CD4-positive, alpha-beta memory T cell (primary cell): ENCODE data around the gene SP9. TPM values are rescaled to one million over a fixed set of nuclear protein-coding genes. Genes with fewer than 3 reads are reported as not detected.
"Not testable (repeated sequence)": the region's sequence is repeated elsewhere in the genome, so short reads cannot be mapped to it uniquely, and the experiment has no call there.

Source experiments
- CTCF ChIA-PET: fragments of 350-600 bp; sonication (Branson Sonifier 250); formaldehyde crosslinking; loops from one replicate; lab custom pipeline; 2021; ENCODE audit warnings: inconsistent platforms; ENCODE audit not compliant: partially characterized antibody; lab: Charles Lee
- POLR2A ChIA-PET: fragments of 350-600 bp; sonication (Branson Sonifier 250); formaldehyde crosslinking; loops from one replicate; lab custom pipeline; 2021; ENCODE audit not compliant: partially characterized antibody; lab: Charles Lee
- DNase-seq, 5 donors: peaks; one replicate each; pipeline versions ENCODE4 v3.0.0 to v3.0.0-alpha.2; 2020 to 2022; ENCODE audit warnings: mixed read lengths in 1 of 5
- H3K27ac ChIP-seq: one replicate; pipeline ENCODE4 v1.7.0; 2013; ENCODE audit warnings: low read depth, low read length
- H3K27me3 ChIP-seq: 2 replicates; pipeline ENCODE4 v1.7.0; 2013; ENCODE audit warnings: mild to moderate bottlenecking, low read length, moderate library complexity; ENCODE audit not compliant: insufficient read depth
- H3K36me3 ChIP-seq: 2 replicates; pipeline ENCODE4 v1.7.0; 2013; ENCODE audit warnings: mild to moderate bottlenecking, low read length, moderate library complexity; ENCODE audit not compliant: insufficient read depth
- H3K4me1 ChIP-seq: 2 replicates; pipeline ENCODE4 v1.7.0; 2013; ENCODE audit warnings: mild to moderate bottlenecking, low read length, moderate library complexity; ENCODE audit not compliant: insufficient read depth
- H3K4me3 ChIP-seq, 2 donors: one replicate each; pipeline ENCODE4 v1.7.0; 2013; ENCODE audit warnings: low read length in 2 of 2, mild to moderate bottlenecking in 1 of 2
- H3K9me3 ChIP-seq, 2 donors: one replicate each; pipeline ENCODE4 v1.7.0; 2013; ENCODE audit warnings: low read length in 2 of 2, control low read depth in 1 of 2; ENCODE audit not compliant: control insufficient read depth in 1 of 2
- H3K27ac Mint-ChIP-seq, 7 donors: one replicate each; pipeline ENCODE4 v1.8.0; 2020 to 2021; ENCODE audit warnings: mixed read lengths in 7 of 7, mild to moderate bottlenecking in 6 of 7, inconsistent platforms in 3 of 7, moderate library complexity in 3 of 7
- H3K27me3 Mint-ChIP-seq, 2 donors: one replicate each; pipeline ENCODE4 v1.8.0; 2020 to 2021; ENCODE audit warnings: mixed read lengths in 2 of 2
- H3K36me3 Mint-ChIP-seq, 2 donors: one replicate each; pipeline ENCODE4 v1.8.0; 2020 to 2021; ENCODE audit warnings: mixed read lengths in 2 of 2, inconsistent platforms in 1 of 2, mild to moderate bottlenecking in 1 of 2
- H3K4me1 Mint-ChIP-seq, 4 donors: one replicate each; pipeline ENCODE4 v1.8.0; 2020 to 2021; ENCODE audit warnings: mixed read lengths in 4 of 4, mild to moderate bottlenecking in 1 of 4
- H3K4me3 Mint-ChIP-seq, 8 donors: one replicate each; pipeline ENCODE4 v1.8.0; 2020 to 2021; ENCODE audit warnings: mixed read lengths in 8 of 8, mild to moderate bottlenecking in 7 of 8, moderate library complexity in 6 of 8, inconsistent platforms in 3 of 8
- H3K9me3 Mint-ChIP-seq, 8 donors: one replicate each; pipeline ENCODE4 v1.8.0; 2020 to 2021; ENCODE audit warnings: mixed read lengths in 8 of 8, mild to moderate bottlenecking in 5 of 8, inconsistent platforms in 3 of 8, moderate library complexity in 1 of 8
- intact Hi-C: fragments of 100-400 bp; cut with micrococcal nuclease; formaldehyde crosslinking; loops from one replicate; pipeline ENCODE4 v1.15.1; 2023
- polyA plus RNA-seq, 2 donors: library from polyadenylated mRNA; unstranded; fragments of 300-500 nt; fragmentation: Illumina TruSeq; gene quantifications; one replicate each; pipeline ENCODE4 v1.2.3, GENCODE V29; 2021
- total RNA-seq, 2 experiments: library from RNA; stranded (reverse); gene quantifications; one replicate each; pipeline ENCODE4 v1.2.3, GENCODE V29; 2021

The SP9 gene
- total and polyA plus RNA-seq, 4 experiments from 2014 or later: not detected

DNA sequence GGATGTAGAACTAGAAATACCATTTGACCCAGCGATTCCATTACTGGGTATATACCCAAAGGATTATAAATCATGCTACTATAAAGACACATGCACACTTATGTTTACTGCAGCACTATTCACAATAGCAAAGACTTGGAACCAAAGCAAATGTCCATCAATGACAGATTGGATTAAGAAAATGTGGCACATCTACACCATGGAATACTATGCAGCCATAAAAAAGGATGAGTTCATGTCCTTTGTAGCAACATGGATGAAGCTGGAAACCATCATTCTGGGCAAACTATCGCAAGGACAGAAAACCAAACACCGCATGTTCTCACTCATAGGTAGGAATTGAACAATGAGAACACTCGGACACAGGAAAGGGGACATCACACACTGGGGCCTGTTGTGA, 24.9 kb downstream of the SP9 start:
- H3K27ac Mint-ChIP-seq, intact Hi-C loops, H3K27ac ChIP-seq, H3K27me3 Mint-ChIP-seq, H3K36me3 ChIP-seq, H3K4me1 Mint-ChIP-seq, POLR2A ChIA-PET, CTCF ChIA-PET, H3K4me3 Mint-ChIP-seq, H3K9me3 ChIP-seq, H3K9me3 Mint-ChIP-seq, H3K4me1 ChIP-seq, H3K4me3 ChIP-seq, H3K27me3 ChIP-seq, DNase-seq: not testable (repeated sequence)
- H3K36me3 Mint-ChIP-seq: peaks cover 52 to 53% of the 10 kb centered on the region in 2 donors

DNA sequence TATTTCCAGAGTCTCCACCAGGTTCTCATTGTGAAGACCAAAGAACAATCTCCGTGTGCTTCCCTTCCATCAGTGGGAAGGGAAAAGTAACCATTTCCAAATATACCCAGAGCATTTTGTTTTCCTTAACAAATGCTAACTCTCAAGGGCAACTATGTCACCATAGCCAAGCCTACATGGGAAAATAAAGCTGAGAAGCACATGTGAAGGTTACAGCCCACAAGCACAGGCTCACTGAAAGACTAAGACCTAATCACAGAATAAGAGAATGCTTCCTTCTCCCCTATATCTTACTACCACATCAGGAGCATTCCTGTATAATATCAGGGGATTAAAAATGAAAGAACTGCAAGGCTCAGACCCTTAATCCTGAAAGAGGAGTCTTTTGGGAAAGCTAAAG, 28.2 kb downstream of the SP9 start:
- Histone ChIP-seq H3K4me3 (no peak overlapping the region), H3K27ac (no peak overlapping the region), H3K36me3 (peaks cover 3% of the 10 kb centered on the region), H3K9me3 (no peaks in the 10 kb centered on the region), H3K27me3 (no peaks in the 10 kb centered on the region), H3K4me1 (no peaks in the 10 kb centered on the region)
- ChIA-PET CTCF (no interaction called here), POLR2A (no interaction called here)
- no peak for DNase-seq
- Mint-ChIP-seq H3K27ac (no peak overlapping the region), H3K9me3 (peaks cover 2 to 14% (median 6%) of the 10 kb centered on the region in 8 donors), H3K36me3 (peaks cover 72 to 79% of the 10 kb centered on the region in 2 donors), H3K4me3 (no peak overlapping the region), H3K27me3 (no peaks in the 10 kb centered on the region), H3K4me1 (peaks cover 0 to 7% (median 2%) of the 10 kb centered on the region in 4 donors)
- intact Hi-C loops: no loop called here

DNA sequence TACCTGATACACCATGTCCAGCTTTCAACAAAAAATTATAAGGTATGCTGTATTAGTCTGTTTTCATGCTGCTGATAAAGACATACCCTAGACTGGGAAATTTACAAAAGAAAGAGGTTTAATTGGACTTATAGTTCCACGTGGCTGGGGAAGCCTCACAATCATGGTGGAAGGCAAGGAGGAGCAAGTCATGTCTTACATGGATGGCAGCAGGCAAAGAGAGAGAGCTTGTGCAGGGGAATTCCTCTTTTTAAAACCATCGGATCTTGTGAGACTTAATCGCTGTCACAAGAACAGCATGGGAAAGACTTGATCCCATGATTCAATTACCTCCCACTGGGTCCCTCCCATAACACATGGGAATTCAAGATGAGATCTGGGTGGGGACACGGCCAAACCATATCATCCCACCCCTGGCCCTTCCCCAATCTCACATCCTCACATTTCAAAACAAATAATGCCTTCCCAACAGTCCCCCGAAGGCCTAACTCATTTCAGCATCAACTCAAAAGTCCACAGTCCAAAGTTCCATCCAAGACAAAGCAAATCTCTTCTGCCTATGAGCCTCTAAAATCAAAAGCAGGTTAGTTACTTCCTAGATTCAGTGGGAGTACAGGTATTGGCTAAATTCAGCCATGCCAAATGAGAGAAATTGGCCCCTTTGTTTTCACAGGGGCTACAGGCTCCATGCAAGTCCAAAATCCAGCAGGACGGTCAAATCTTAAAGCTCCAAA, 28.9 kb downstream of the SP9 start:
- H3K27ac ChIP-seq, DNase-seq, H3K4me1 Mint-ChIP-seq, H3K9me3 ChIP-seq, intact Hi-C loops, H3K36me3 ChIP-seq, CTCF ChIA-PET, H3K4me3 Mint-ChIP-seq, H3K27me3 Mint-ChIP-seq, POLR2A ChIA-PET, H3K27ac Mint-ChIP-seq, H3K4me3 ChIP-seq, H3K27me3 ChIP-seq, H3K4me1 ChIP-seq: not testable (repeated sequence)
- peaks cover 79 to 86% of the 10 kb centered on the region in 2 donors for H3K36me3 Mint-ChIP-seq
- peaks cover 3 to 14% (median 6%) of the 10 kb centered on the region in 8 donors for H3K9me3 Mint-ChIP-seq

DNA sequence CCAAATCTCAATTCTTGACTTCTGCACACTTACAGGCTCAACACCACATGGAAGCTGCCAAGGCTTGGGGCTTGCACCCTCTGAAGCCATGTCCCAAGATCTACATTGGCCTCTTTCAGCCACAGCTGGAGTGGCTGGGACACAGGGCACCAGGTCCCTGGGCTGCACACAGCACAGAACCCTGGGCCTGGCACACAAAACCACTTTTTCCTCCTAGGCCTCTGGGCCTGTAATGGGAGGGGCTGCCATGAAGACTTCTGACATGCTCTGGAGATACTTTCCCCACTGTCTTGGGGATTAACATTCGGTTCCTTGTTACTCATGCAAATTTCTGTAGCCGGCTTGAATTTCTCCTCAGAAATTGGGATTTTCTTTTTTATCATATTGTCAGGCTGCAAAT, 29.9 kb downstream of the SP9 start:
- no peak overlapping the region for H3K4me3 ChIP-seq
- no peaks in the 10 kb centered on the region for H3K9me3 ChIP-seq
- Mint-ChIP-seq H3K36me3 (peaks cover 81 to 87% of the 10 kb centered on the region in 2 donors), H3K4me3 (no peak overlapping the region), H3K27me3 (no peaks in the 10 kb centered on the region), H3K9me3 (peaks cover 3 to 14% (median 6%) of the 10 kb centered on the region in 8 donors), H3K4me1 (peaks cover 0 to 7% (median 3%) of the 10 kb centered on the region in 4 donors), H3K27ac (no peak overlapping the region)
- no peak for DNase-seq
- ChIA-PET CTCF (no interaction called here), POLR2A (no interaction called here)
- H3K27me3 ChIP-seq: no peaks in the 10 kb centered on the region
- H3K4me1 ChIP-seq: no peaks in the 10 kb centered on the region
- H3K27ac ChIP-seq: no peak overlapping the region
- peaks cover 11% of the 10 kb centered on the region for H3K36me3 ChIP-seq
- intact Hi-C loops: no loop called here

DNA sequence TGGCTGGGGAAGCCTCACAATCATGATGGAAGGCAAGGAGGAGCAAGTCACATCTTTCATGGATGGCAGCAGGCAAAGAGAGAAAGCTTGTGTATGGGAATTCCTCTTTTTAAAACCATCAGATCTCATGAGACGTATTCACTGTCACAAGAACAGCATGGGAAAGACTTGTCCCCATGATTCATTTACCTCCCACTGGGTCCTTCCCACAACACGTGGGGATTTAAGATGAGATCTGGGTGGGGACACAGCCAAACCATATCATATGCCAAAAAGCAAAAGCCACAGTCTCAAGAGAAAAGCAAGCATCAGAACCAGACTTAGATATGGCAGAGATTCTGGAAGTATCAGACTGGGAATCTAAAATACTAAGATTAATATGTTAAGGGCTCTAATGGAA, 30.8 kb downstream of the SP9 start:
- Mint-ChIP-seq H3K4me1 (peaks cover 0 to 7% (median 3%) of the 10 kb centered on the region in 4 donors), H3K36me3 (peaks cover 83 to 89% of the 10 kb centered on the region in 2 donors), H3K27me3 (no peaks in the 10 kb centered on the region), H3K4me3 (no peak overlapping the region), H3K9me3 (peaks cover 3 to 14% (median 6%) of the 10 kb centered on the region in 8 donors), H3K27ac (no peak overlapping the region)
- CTCF ChIA-PET: no interaction called here
- H3K4me1 ChIP-seq: no peaks in the 10 kb centered on the region
- POLR2A ChIA-PET: no interaction called here
- no peak for DNase-seq
- H3K36me3 ChIP-seq: peaks cover 18% of the 10 kb centered on the region
- H3K27ac ChIP-seq: no peak overlapping the region
- no peaks in the 10 kb centered on the region for H3K9me3 ChIP-seq
- intact Hi-C loops: no loop called here
- H3K27me3 ChIP-seq: no peaks in the 10 kb centered on the region
- no peak overlapping the region for H3K4me3 ChIP-seq

DNA sequence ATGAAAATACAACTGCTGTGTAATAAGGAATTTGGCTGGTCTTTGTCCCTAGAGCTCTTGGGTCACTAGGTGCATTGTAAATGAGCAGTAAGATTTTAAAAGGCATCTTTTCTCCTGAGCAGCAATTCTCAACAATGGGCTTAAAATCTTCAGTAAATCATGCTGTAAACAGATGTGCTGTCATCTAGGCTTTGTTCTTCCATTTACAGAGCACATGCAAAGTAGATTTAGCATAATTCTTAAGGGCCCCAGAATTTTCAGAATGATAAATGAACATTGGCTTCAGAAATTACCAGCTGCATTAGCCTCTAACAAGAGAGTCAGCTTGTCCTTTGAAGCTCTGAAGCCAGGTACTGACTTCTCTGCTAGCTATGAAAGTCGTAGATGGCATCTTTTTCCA, 33.9 kb downstream of the SP9 start:
- CTCF ChIA-PET: interaction anchor here (0.9 to 2.4 kb wide), 2 partner anchors 11 to 27 kb away, joined by 8 to 9 read pairs; no protein-coding TSS in a partner anchor

DNA sequence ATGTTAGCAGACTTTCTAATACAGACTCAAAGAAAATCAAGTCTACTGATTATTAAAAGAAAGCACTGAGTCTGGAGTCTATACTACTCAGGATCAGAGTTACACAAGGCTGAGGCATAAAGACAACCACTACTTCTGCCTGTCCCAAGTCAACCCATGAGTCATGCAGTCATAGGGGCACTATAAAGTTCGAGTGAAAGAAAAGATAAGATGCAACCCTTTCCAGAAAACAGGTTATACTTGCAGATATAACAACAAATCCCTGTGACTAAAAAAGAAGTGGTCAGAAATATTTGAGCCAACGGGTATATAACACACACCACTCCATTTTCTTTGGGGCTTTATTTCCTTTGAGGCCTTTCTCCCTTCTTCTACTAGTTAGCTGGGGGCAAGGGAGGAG, 42.2 kb downstream of the SP9 start:
- ChIA-PET POLR2A (no interaction called here), CTCF (no interaction called here)
- Histone ChIP-seq H3K27ac (no peak overlapping the region), H3K36me3 (peaks cover 60% of the 10 kb centered on the region), H3K27me3 (no peaks in the 10 kb centered on the region), H3K4me3 (no peak overlapping the region), H3K9me3 (no peaks in the 10 kb centered on the region), H3K4me1 (no peaks in the 10 kb centered on the region)
- DNase-seq: no peak
- no peak overlapping the region for H3K4me3 Mint-ChIP-seq
- H3K27ac Mint-ChIP-seq: no peak overlapping the region
- H3K36me3 Mint-ChIP-seq: peaks cover 61 to 78% of the 10 kb centered on the region in 2 donors
- H3K9me3 Mint-ChIP-seq: no peaks in the 10 kb centered on the region
- intact Hi-C loops: no loop called here
- no peaks in the 10 kb centered on the region for H3K27me3 Mint-ChIP-seq
- peaks cover 0 to 6% (median 2%) of the 10 kb centered on the region in 4 donors for H3K4me1 Mint-ChIP-seq

More for the DNA sequence above, 33.9 kb downstream of the SP9 start:
- Histone ChIP-seq H3K27me3 (no peaks in the 10 kb centered on the region), H3K4me3 (no peak overlapping the region), H3K9me3 (no peaks in the 10 kb centered on the region), H3K4me1 (no peaks in the 10 kb centered on the region), H3K36me3 (peaks cover 19% of the 10 kb centered on the region), H3K27ac (no peak overlapping the region)
- POLR2A ChIA-PET: no interaction called here
- Mint-ChIP-seq H3K9me3 (peaks cover 3 to 7% (median 5%) of the 10 kb centered on the region in 8 donors), H3K36me3 (peaks cover 75 to 78% of the 10 kb centered on the region in 2 donors), H3K4me3 (no peak overlapping the region), H3K27ac (no peak overlapping the region), H3K4me1 (peaks cover 0 to 7% (median 5%) of the 10 kb centered on the region in 4 donors), H3K27me3 (no peaks in the 10 kb centered on the region)
- intact Hi-C loops: no loop called here
- no peak for DNase-seq
